ENCODE results near the gene TP53RK. TPM values are rescaled to one million over a fixed set of nuclear protein-coding genes. Genes with fewer than 3 reads are reported as not detected.
"Not testable (repeated sequence)": the region's sequence is repeated elsewhere in the genome, so short reads cannot be mapped to it uniquely, and the experiment has no call there.

Gene TP53RK
- total and polyA plus RNA-seq, 3 donors from 2014 or later: 20.9 to 25.8 (median 23.4) TPM

GRCh38 chr20:46681032-46681854 is 8.0 kb downstream of the TP53RK start:
- peak; percentile 85 for DNase-seq
- Histone ChIP-seq H3K9me3 (no peaks in the 10 kb centered on the region), H3K4me3 (no peak overlapping the region), H3K36me3 (ENCODE audit: low read depth, missing control alignments) (no peaks in the 10 kb centered on the region), H3K4me1 (peaks cover 16% of the 10 kb centered on the region), H3K27ac (no peak overlapping the region), H3K27me3 (no peaks in the 10 kb centered on the region)
- intact Hi-C loops (cut with DNase I; ENCODE audit: low total_unique reads): no loop called here
- WGBS, 2 donors: 62% methylated on average over 14 of the region's 14 CpGs
- TF ChIP-seq CTCF (IDR thresholded peaks at IDR 0.05) (peak; percentile 75 to 92 (median 82)), POLR2A (IDR thresholded peaks at IDR 0.05) (no peak)

GRCh38 chr20:46680684-46681031 is 8.6 kb downstream of the TP53RK start:
- H3K4me3 ChIP-seq: no peak overlapping the region
- H3K9me3 ChIP-seq: no peaks in the 10 kb centered on the region
- H3K27me3 ChIP-seq: no peaks in the 10 kb centered on the region
- 92 to 100% methylated on average over 2 of the region's 2 CpGs for WGBS, 2 donors
- intact Hi-C loops (cut with DNase I; ENCODE audit: low total_unique reads): no loop called here
- H3K36me3 ChIP-seq (ENCODE audit: low read depth, missing control alignments): no peaks in the 10 kb centered on the region
- H3K4me1 ChIP-seq: peaks cover 16% of the 10 kb centered on the region
- no peak for TF ChIP-seq POLR2A (IDR thresholded peaks at IDR 0.05)
- no peak for TF ChIP-seq CTCF (IDR thresholded peaks at IDR 0.05)
- no peak for DNase-seq
- no peak overlapping the region for H3K27ac ChIP-seq

GRCh38 chr20:46678516-46678915 is 10.7 kb downstream of the TP53RK start:
- H3K27ac ChIP-seq: no peak overlapping the region
- intact Hi-C loops (cut with DNase I; ENCODE audit: low total_unique reads): no loop called here

GRCh38 chr20:46677608-46678007 is 11.6 kb downstream of the TP53RK start:
- intact Hi-C loops (cut with DNase I; ENCODE audit: low total_unique reads): no loop called here
- DNase-seq: no peak
- TF ChIP-seq CTCF (IDR thresholded peaks at IDR 0.05) (no peak), POLR2A (IDR thresholded peaks at IDR 0.05) (no peak)
- Histone ChIP-seq H3K9me3 (no peaks in the 10 kb centered on the region), H3K4me3 (no peak overlapping the region), H3K27me3 (no peaks in the 10 kb centered on the region), H3K27ac (no peak overlapping the region), H3K36me3 (ENCODE audit: low read depth, missing control alignments) (no peaks in the 10 kb centered on the region), H3K4me1 (peaks cover 5% of the 10 kb centered on the region)
- WGBS, 2 donors: 86 to 89% methylated on average over 5 of the region's 5 CpGs

More at GRCh38 chr20:46678516-46678915, 10.7 kb downstream of the TP53RK start:
- H3K4me3 ChIP-seq: no peak overlapping the region
- H3K4me1 ChIP-seq: peaks cover 13% of the 10 kb centered on the region
- no peak for DNase-seq
- no peaks in the 10 kb centered on the region for H3K36me3 ChIP-seq (ENCODE audit: low read depth, missing control alignments)
- no peaks in the 10 kb centered on the region for H3K9me3 ChIP-seq
- TF ChIP-seq POLR2A (IDR thresholded peaks at IDR 0.05) (no peak), CTCF (IDR thresholded peaks at IDR 0.05) (no peak)
- WGBS, 2 donors: 87 to 88% methylated on average over 4 of the region's 4 CpGs
- no peaks in the 10 kb centered on the region for H3K27me3 ChIP-seq

GRCh38 chr20:46676649-46677316 is 12.5 kb downstream of the TP53RK start:
- not testable (repeated sequence) for H3K36me3 ChIP-seq (ENCODE audit: low read depth, missing control alignments)

More at GRCh38 chr20:46676649-46677316, 12.5 kb downstream of the TP53RK start:
- 93% methylated on average over 9 to 13 of the region's 14 CpGs for WGBS, 2 donors
- H3K4me3 ChIP-seq; H3K4me1 ChIP-seq; DNase-seq; H3K27me3 ChIP-seq; H3K27ac ChIP-seq; H3K9me3 ChIP-seq; intact Hi-C loops (cut with DNase I; ENCODE audit: low total_unique reads): not testable (repeated sequence)

All from testis (tissue), 3 donors.